Lower leg skin (tissue), 4 donors: ENCODE measurements around the gene CLSTN1. TPM values are rescaled to one million over a fixed set of nuclear protein-coding genes. Genes with fewer than 3 reads are reported as not detected.

Experiments used
- DNase-seq, 2 donors: peaks; one replicate each; pipeline ENCODE4 v3.0.0-alpha.2; 2019; ENCODE audit warnings: low spot score in 2 of 2
- H3K4me3 ChIP-seq: fragments of 200-600 bp; sonication (generic); 2 replicates; pipeline ENCODE4 v1.5.1; 2017; ENCODE audit warnings: mild to moderate bottlenecking, low read depth; ENCODE audit not compliant: poor library complexity, severe bottlenecking
- CTCF ChIP-seq, 3 donors: fragments of 450-650 bp; IDR thresholded peaks; one replicate each; pipeline ENCODE4 v1.5.1; 2016; ENCODE audit warnings: antibody characterized with exemption in 3 of 3, mild to moderate bottlenecking in 3 of 3, moderate library complexity in 2 of 3
- POLR2A ChIP-seq, 2 donors: fragments of 450-650 bp; IDR thresholded peaks; one replicate each; pipeline ENCODE4 v1.6.1; 2016 to 2017; ENCODE audit warnings: antibody characterized with exemption in 2 of 2, mild to moderate bottlenecking in 1 of 2, moderate library complexity in 1 of 2
- WGBS, 2 donors: methylation state at CpG; one replicate each; pipeline ENCODE4 v1.1.5; 2018; 5-methylcytosine and 5-hydroxymethylcytosine counted together
- intact Hi-C: fragments of 100-400 bp; cut with DNase I; formaldehyde crosslinking; loops from one replicate; pipeline ENCODE4 v1.15.0; 2023; ENCODE audit warnings: low total_unique reads
- total RNA-seq, 4 donors: library from RNA; depleted of rRNA; stranded (reverse); fragments of >200 nt; gene quantifications; one replicate each; pipeline ENCODE4 v1.1.0, GENCODE V29; 2016

Gene CLSTN1
- total RNA-seq, 4 donors from 2014 or later = 116 to 174 (median 150) TPM

GRCh38 chr1:9730096-9730901 lies 93.5 kb downstream of the CLSTN1 start:
- TF ChIP-seq CTCF (IDR thresholded peaks at IDR 0.05) = no peak
- no peak for TF ChIP-seq POLR2A (IDR thresholded peaks at IDR 0.05)
- WGBS, 2 donors = 84 to 87% methylated on average over 45 of the region's 45 CpGs
- H3K4me3 ChIP-seq = no peak overlapping the region
- intact Hi-C loops = no loop called here
- DNase-seq = peak in 1 of 2 donors; percentile 55

- intact Hi-C loops = no loop called here
- 89 to 92% methylated on average over 12 of the region's 12 CpGs for WGBS, 2 donors
- DNase-seq = no peak
- H3K4me3 ChIP-seq = no peak overlapping the region
- no peak for TF ChIP-seq POLR2A (IDR thresholded peaks at IDR 0.05)
- TF ChIP-seq CTCF (IDR thresholded peaks at IDR 0.05) = no peak
These were observed 94.2 kb downstream of the CLSTN1 start for GRCh38 chr1:9729523-9729922.

- DNase-seq = no peak
- WGBS, 2 donors = 83% methylated on average over 33 of the region's 33 CpGs
- intact Hi-C loops = no loop called here
- TF ChIP-seq POLR2A (IDR thresholded peaks at IDR 0.05) = no peak
- TF ChIP-seq CTCF (IDR thresholded peaks at IDR 0.05) = no peak
- H3K4me3 ChIP-seq = no peak overlapping the region
These were observed 95.1 kb downstream of the CLSTN1 start for GRCh38 chr1:9728451-9729295.

- TF ChIP-seq POLR2A (IDR thresholded peaks at IDR 0.05) (no peak), CTCF (IDR thresholded peaks at IDR 0.05) (no peak)
- H3K4me3 ChIP-seq = no peak overlapping the region
- intact Hi-C loops = no loop called here
- WGBS, 2 donors = 78 to 79% methylated on average over 25 of the region's 25 CpGs
- no peak for DNase-seq
These were observed 96.7 kb downstream of the CLSTN1 start for GRCh38 chr1:9726905-9727595.

GRCh38 chr1:9726406-9726805 lies 97.4 kb downstream of the CLSTN1 start:
- WGBS, 2 donors = 97 to 99% methylated on average over 6 of the region's 6 CpGs
- intact Hi-C loops = no loop called here
- H3K4me3 ChIP-seq = no peak overlapping the region
- TF ChIP-seq POLR2A (IDR thresholded peaks at IDR 0.05) = no peak
- TF ChIP-seq CTCF (IDR thresholded peaks at IDR 0.05) = no peak
- DNase-seq = no peak
